Measurements from ENCODE around the gene CDR2.

DNA sequence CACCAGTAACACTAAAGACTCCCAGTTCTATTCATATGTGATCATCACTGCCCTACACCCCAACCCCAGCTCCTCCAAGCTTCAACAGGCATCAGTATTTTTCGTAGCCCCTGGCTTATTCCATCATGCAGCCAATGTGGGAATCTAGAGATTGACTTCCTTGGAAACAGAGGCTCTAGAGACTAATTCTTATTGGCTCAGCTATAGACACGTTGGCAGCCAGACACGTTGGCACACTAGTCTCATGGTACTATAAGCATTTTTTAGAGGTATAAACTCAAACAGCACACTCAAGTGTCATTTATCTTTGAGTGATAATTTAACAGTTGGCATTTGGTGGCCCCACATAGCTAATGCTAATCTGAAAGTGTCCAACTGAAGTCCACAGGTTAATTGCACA is 44.4 kb upstream of the CDR2 start:
- no peak for TF ChIP-seq CTCF (IDR thresholded peaks at IDR 0.05)
- no peak for TF ChIP-seq POLR2A (IDR thresholded peaks at IDR 0.05)
- TF ChIP-seq EP300 (IDR thresholded peaks at IDR 0.05) = no peak

All from ovary (tissue), 3 donors.